ENCODE results near the gene MLYCD. TPM values are rescaled to one million over a fixed set of nuclear protein-coding genes. Genes with fewer than 3 reads are reported as not detected.

Gene MLYCD
- total and polyA plus RNA-seq, 2 experiments from 2014 or later: 3.2 to 7.2 TPM

GRCh38 chr16:83935858-83936255 is 36.9 kb downstream of the MLYCD start:
- H3K4me3 Mint-ChIP-seq: no peak overlapping the region
- Histone ChIP-seq H3K4me3 (no peak overlapping the region), H3K27ac (ENCODE audit: low read depth) (no peak overlapping the region), H3K36me3 (ENCODE audit: insufficient read depth) (no peaks in the 10 kb centered on the region), H3K79me2 (replicated peaks; ENCODE audit: insufficient read depth) (no peaks in the 10 kb centered on the region), H2AFZ (no peak overlapping the region), H3F3A (replicated peaks; ENCODE audit: low read depth) (no peaks in the 10 kb centered on the region), H3K27me3 (ENCODE audit: insufficient read depth) (no peaks in the 10 kb centered on the region), H4K20me1 (replicated peaks; ENCODE audit: insufficient read depth) (no peaks in the 10 kb centered on the region), H3K9me2 (ENCODE audit: insufficient read depth) (no peaks in the 10 kb centered on the region), H3K4me1 (ENCODE audit: insufficient read depth) (no peaks in the 10 kb centered on the region), H3K4me2 (no peak overlapping the region)
- peaks cover 12% of the 10 kb centered on the region for H3K4me1 Mint-ChIP-seq
- H3K36me3 Mint-ChIP-seq (ENCODE audit: low read depth): no peaks in the 10 kb centered on the region; the same call in 1 of the 3 replicates
- TF ChIP-seq STAT1 (IDR thresholded peaks at IDR 0.05; ENCODE audit: unreplicated experiment) (no peak), EZH2phosphoT487 (IDR thresholded peaks at IDR 0.05; ENCODE audit: unreplicated experiment) (no peak), ETS1 (IDR thresholded peaks at IDR 0.05) (no peak), ZNF114 (CRISPR knock-in tag; IDR thresholded peaks at IDR 0.05) (no peak), POLR2AphosphoS5 (IDR thresholded peaks at IDR 0.05; ENCODE audit: low read depth) (no peak), ZNF331 (CRISPR knock-in tag; IDR thresholded peaks at IDR 0.05; ENCODE audit: low read depth) (no peak), JUNB (IDR thresholded peaks at IDR 0.05; ENCODE audit: unreplicated experiment) (no peak), EZH2 (IDR thresholded peaks at IDR 0.05; ENCODE audit: low read depth, unreplicated experiment) (no peak), NANOG (IDR thresholded peaks at IDR 0.05; ENCODE audit: borderline replicate concordance) (no peak)
- TF ChIP-seq, protein P1, sequence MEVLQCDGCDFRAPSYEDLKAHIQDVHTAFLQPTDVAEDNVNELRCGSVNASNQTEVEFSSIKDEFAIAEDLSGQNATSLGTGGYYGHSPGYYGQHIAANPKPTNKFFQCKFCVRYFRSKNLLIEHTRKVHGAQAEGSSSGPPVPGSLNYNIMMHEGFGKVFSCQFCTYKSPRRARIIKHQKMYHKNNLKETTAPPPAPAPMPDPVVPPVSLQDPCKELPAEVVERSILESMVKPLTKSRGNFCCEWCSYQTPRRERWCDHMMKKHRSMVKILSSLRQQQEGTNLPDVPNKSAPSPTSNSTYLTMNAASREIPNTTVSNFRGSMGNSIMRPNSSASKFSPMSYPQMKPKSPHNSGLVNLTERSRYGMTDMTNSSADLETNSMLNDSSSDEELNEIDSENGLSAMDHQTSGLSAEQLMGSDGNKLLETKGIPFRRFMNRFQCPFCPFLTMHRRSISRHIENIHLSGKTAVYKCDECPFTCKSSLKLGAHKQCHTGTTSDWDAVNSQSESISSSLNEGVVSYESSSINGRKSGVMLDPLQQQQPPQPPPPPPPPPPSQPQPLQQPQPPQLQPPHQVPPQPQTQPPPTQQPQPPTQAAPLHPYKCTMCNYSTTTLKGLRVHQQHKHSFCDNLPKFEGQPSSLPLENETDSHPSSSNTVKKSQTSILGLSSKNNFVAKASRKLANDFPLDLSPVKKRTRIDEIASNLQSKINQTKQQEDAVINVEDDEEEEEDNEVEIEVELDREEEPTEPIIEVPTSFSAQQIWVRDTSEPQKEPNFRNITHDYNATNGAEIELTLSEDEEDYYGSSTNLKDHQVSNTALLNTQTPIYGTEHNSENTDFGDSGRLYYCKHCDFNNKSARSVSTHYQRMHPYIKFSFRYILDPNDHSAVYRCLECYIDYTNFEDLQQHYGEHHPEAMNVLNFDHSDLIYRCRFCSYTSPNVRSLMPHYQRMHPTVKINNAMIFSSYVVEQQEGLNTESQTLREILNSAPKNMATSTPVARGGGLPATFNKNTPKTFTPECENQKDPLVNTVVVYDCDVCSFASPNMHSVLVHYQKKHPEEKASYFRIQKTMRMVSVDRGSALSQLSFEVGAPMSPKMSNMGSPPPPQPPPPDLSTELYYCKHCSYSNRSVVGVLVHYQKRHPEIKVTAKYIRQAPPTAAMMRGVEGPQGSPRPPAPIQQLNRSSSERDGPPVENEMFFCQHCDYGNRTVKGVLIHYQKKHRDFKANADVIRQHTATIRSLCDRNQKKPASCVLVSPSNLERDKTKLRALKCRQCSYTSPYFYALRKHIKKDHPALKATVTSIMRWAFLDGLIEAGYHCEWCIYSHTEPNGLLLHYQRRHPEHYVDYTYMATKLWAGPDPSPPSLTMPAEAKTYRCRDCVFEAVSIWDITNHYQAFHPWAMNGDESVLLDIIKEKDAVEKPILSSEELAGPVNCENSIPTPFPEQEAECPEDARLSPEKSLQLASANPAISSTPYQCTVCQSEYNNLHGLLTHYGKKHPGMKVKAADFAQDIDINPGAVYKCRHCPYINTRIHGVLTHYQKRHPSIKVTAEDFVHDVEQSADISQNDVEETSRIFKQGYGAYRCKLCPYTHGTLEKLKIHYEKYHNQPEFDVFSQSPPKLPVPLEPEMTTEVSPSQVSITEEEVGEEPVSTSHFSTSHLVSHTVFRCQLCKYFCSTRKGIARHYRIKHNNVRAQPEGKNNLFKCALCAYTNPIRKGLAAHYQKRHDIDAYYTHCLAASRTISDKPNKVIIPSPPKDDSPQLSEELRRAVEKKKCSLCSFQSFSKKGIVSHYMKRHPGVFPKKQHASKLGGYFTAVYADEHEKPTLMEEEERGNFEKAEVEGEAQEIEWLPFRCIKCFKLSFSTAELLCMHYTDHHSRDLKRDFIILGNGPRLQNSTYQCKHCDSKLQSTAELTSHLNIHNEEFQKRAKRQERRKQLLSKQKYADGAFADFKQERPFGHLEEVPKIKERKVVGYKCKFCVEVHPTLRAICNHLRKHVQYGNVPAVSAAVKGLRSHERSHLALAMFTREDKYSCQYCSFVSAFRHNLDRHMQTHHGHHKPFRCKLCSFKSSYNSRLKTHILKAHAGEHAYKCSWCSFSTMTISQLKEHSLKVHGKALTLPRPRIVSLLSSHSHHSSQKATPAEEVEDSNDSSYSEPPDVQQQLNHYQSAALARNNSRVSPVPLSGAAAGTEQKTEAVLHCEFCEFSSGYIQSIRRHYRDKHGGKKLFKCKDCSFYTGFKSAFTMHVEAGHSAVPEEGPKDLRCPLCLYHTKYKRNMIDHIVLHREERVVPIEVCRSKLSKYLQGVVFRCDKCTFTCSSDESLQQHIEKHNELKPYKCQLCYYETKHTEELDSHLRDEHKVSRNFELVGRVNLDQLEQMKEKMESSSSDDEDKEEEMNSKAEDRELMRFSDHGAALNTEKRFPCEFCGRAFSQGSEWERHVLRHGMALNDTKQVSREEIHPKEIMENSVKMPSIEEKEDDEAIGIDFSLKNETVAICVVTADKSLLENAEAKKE (CRISPR knock-in tag; IDR thresholded peaks at IDR 0.05): no peak
- TF ChIP-seq, protein P2, sequence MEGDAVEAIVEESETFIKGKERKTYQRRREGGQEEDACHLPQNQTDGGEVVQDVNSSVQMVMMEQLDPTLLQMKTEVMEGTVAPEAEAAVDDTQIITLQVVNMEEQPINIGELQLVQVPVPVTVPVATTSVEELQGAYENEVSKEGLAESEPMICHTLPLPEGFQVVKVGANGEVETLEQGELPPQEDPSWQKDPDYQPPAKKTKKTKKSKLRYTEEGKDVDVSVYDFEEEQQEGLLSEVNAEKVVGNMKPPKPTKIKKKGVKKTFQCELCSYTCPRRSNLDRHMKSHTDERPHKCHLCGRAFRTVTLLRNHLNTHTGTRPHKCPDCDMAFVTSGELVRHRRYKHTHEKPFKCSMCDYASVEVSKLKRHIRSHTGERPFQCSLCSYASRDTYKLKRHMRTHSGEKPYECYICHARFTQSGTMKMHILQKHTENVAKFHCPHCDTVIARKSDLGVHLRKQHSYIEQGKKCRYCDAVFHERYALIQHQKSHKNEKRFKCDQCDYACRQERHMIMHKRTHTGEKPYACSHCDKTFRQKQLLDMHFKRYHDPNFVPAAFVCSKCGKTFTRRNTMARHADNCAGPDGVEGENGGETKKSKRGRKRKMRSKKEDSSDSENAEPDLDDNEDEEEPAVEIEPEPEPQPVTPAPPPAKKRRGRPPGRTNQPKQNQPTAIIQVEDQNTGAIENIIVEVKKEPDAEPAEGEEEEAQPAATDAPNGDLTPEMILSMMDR (conservative IDR thresholded peaks at IDR 0.05; ENCODE audit: low read depth in 2 of 2): no peak
- DNase-seq (ENCODE audit: low spot score) (no peak), ATAC-seq (no peak)
- peaks cover 23% of the 10 kb centered on the region for H3K27me3 Mint-ChIP-seq (ENCODE audit: insufficient read depth, low read depth, poor library complexity)
- H3K9me3 Mint-ChIP-seq: no peaks in the 10 kb centered on the region
- H3K27ac Mint-ChIP-seq: no peak overlapping the region

Measured in GM23338 (cell line).